Caco-2 (cell line): Measurements from ENCODE around the gene CLTC. TPM values are rescaled to one million over a fixed set of nuclear protein-coding genes. Genes with fewer than 3 reads are reported as not detected.

Source experiments
- BruUV-seq: library from RNA; stranded (reverse); fragments of 400-500 nt; replicated peaks from 2 replicates; lab custom pipeline; 2021; lab: Mats Ljungman, UMichigan
- CTCF ChIA-PET: fragments of 300-600 bp; sonication (Branson Sonifier 250); formaldehyde crosslinking; loops from one replicate; lab custom pipeline; 2022; ENCODE audit warnings: antibody characterized with exemption; lab: Charles Lee
- POLR2A ChIA-PET: fragments of 300-600 bp; sonication (Branson Sonifier 250); formaldehyde crosslinking; loops from one replicate; lab custom pipeline; 2022; ENCODE audit warnings: antibody characterized with exemption; lab: Charles Lee
- DNase-seq, 2 experiments: peaks; one replicate each; pipeline versions ENCODE4 v3.0.0 to v3.0.0-alpha.2; 2020 to 2022
- H3K27me3 ChIP-seq: replicated peaks from 2 replicates; pipeline ENCODE4 v1.6.0; 2011; ENCODE audit warnings: low read length; ENCODE audit not compliant: control insufficient read depth, insufficient read depth
- H3K36me3 ChIP-seq: 2 replicates; pipeline ENCODE4 v1.5.1; 2011; ENCODE audit warnings: low read length; ENCODE audit not compliant: control insufficient read depth, insufficient read depth
- H3K4me1 ChIP-seq: fragments of 250-450 bp; sonication (Bioruptor Pico); 2 replicates; pipeline ENCODE4 v1.5.1; 2020; ENCODE audit warnings: mild to moderate bottlenecking
- H3K4me3 ChIP-seq: 2 replicates; pipeline ENCODE4 v1.5.1; 2011; ENCODE audit warnings: low read depth, mild to moderate bottlenecking, control low read depth, low read length
- H3K9me3 ChIP-seq: fragments of 250-450 bp; sonication (Bioruptor Pico); 2 replicates; pipeline ENCODE4 v1.5.1; 2020; ENCODE audit warnings: mild to moderate bottlenecking, moderate library complexity
- H3K27ac Mint-ChIP-seq: one replicate; pipeline ENCODE4 v1.8.0; 2022; ENCODE audit warnings: mixed read lengths; ENCODE audit not compliant: unreplicated experiment
- H3K27me3 Mint-ChIP-seq: one replicate; pipeline ENCODE4 v1.8.0; 2022; ENCODE audit warnings: mixed read lengths; ENCODE audit not compliant: insufficient read depth, unreplicated experiment
- H3K36me3 Mint-ChIP-seq: one replicate; pipeline ENCODE4 v1.8.0; 2022; ENCODE audit warnings: mild to moderate bottlenecking, mixed read lengths; ENCODE audit not compliant: insufficient read depth, unreplicated experiment
- H3K4me1 Mint-ChIP-seq: one replicate; pipeline ENCODE4 v1.8.0; 2022; ENCODE audit warnings: low read depth, mixed read lengths; ENCODE audit not compliant: unreplicated experiment
- H3K4me3 Mint-ChIP-seq: one replicate; pipeline ENCODE4 v1.8.0; 2022; ENCODE audit warnings: mild to moderate bottlenecking, moderate library complexity, mixed read lengths; ENCODE audit not compliant: unreplicated experiment
- H3K9me3 Mint-ChIP-seq: one replicate; pipeline ENCODE4 v1.8.0; 2022; ENCODE audit warnings: mixed read lengths; ENCODE audit not compliant: unreplicated experiment
- CTCF ChIP-seq, 2 experiments: fragments of 200-600 bp in 1 of 2; IDR thresholded peaks; 1 replicate in 1 of 2; 2 replicates in 1 of 2; pipeline versions ENCODE4 v1.5.1 to v1.8.0; 2011 to 2022; ENCODE audit warnings: antibody characterized with exemption in 1 of 2, control low read depth in 1 of 2, inconsistent platforms in 1 of 2, low read depth in 1 of 2, low read length in 1 of 2, mild to moderate bottlenecking in 1 of 2, moderate library complexity in 1 of 2; ENCODE audit not compliant: insufficient read depth in 1 of 2, severe bottlenecking in 1 of 2, unreplicated experiment in 1 of 2
- intact Hi-C: fragments of 100-400 bp; cut with micrococcal nuclease; formaldehyde crosslinking; loops from one replicate; pipeline ENCODE4 v1.10.0; 2022; ENCODE audit not compliant: unreplicated experiment
- total RNA-seq: library from RNA; stranded (reverse); gene quantifications from 2 replicates; pipeline ENCODE4 v1.2.3, GENCODE V29; 2022

The CLTC gene
- total RNA-seq, 1 experiment from 2014 or later: 289 TPM

- peaks cover 41% of the 10 kb centered on the region for H3K36me3 Mint-ChIP-seq
- no TSS peak for BruUV-seq
- H3K4me1 Mint-ChIP-seq: peaks cover 23% of the 10 kb centered on the region
- Histone ChIP-seq H3K27me3 (no peaks in the 10 kb centered on the region), H3K4me3 (no peak overlapping the region), H3K36me3 (no peaks in the 10 kb centered on the region), H3K9me3 (no peaks in the 10 kb centered on the region), H3K4me1 (peaks cover 8% of the 10 kb centered on the region)
- intact Hi-C loops: loop anchor here (1.0 to 10.0 kb wide), 2 partner anchors 23 to 118 kb away; partner anchors contain the start of gene CLTC
- no peak for TF ChIP-seq CTCF (IDR thresholded peaks at IDR 0.05; ENCODE audit: insufficient read depth in 1 of 2, low read depth in 1 of 2, low read length in 1 of 2, severe bottlenecking in 1 of 2, unreplicated experiment in 1 of 2)
- POLR2A ChIA-PET: interaction anchor here (1.0 kb wide), 1 partner anchor 23 kb away, joined by 4 read pairs; the partner anchor contains the start of gene CLTC
- peak overlapping the region; percentile 48 for H3K27ac Mint-ChIP-seq
- CTCF ChIA-PET: interaction anchor here (0.6 to 1.2 kb wide), 2 partner anchors 11 to 323 kb away, joined by 3 to 4 read pairs; no protein-coding TSS in a partner anchor
- no peak for DNase-seq
- no peaks in the 10 kb centered on the region for H3K9me3 Mint-ChIP-seq
- no peak overlapping the region for H3K4me3 Mint-ChIP-seq
- H3K27me3 Mint-ChIP-seq: no peaks in the 10 kb centered on the region
Observed at GRCh38 chr17:59642565-59642964, 22.9 kb downstream of the CLTC start.

- BruUV-seq: no TSS peak
- Histone ChIP-seq H3K27me3 (no peaks in the 10 kb centered on the region), H3K4me1 (peaks cover 8% of the 10 kb centered on the region), H3K36me3 (no peaks in the 10 kb centered on the region), H3K4me3 (no peak overlapping the region), H3K9me3 (no peaks in the 10 kb centered on the region)
- ChIA-PET POLR2A (interaction anchor here (1.0 kb wide), 1 partner anchor 24 kb away, joined by 4 read pairs; the partner anchor contains the start of gene CLTC), CTCF (interaction anchor here (1.2 kb wide), 1 partner anchor 10 kb away, joined by 4 read pairs; no protein-coding TSS in a partner anchor)
- intact Hi-C loops: loop anchor here (10.0 kb wide), 1 partner anchor 119 kb away; no protein-coding TSS in a partner anchor
- DNase-seq: no peak
- Mint-ChIP-seq H3K27me3 (no peaks in the 10 kb centered on the region), H3K4me3 (no peak overlapping the region), H3K4me1 (peaks cover 23% of the 10 kb centered on the region), H3K36me3 (peaks cover 50% of the 10 kb centered on the region), H3K27ac (no peak overlapping the region), H3K9me3 (no peaks in the 10 kb centered on the region)
- TF ChIP-seq CTCF (IDR thresholded peaks at IDR 0.05; ENCODE audit: insufficient read depth in 1 of 2, low read depth in 1 of 2, low read length in 1 of 2, severe bottlenecking in 1 of 2, unreplicated experiment in 1 of 2): no peak
Observed at GRCh38 chr17:59643159-59644140, 23.8 kb downstream of the CLTC start.

GRCh38 chr17:59647288-59647687, 27.6 kb downstream of the CLTC start:
- ChIA-PET POLR2A (no interaction called here), CTCF (no interaction called here)
- intact Hi-C loops: loop anchor here (10.0 kb wide), 1 partner anchor 122 kb away; no protein-coding TSS in a partner anchor

More at GRCh38 chr17:59647288-59647687, 27.6 kb downstream of the CLTC start:
- BruUV-seq: no TSS peak
- no peaks in the 10 kb centered on the region for H3K9me3 Mint-ChIP-seq
- Histone ChIP-seq H3K36me3 (peaks cover under 1% of the 10 kb centered on the region), H3K4me3 (no peak overlapping the region), H3K4me1 (peaks cover 4% of the 10 kb centered on the region), H3K27me3 (no peaks in the 10 kb centered on the region), H3K9me3 (no peaks in the 10 kb centered on the region)
- H3K36me3 Mint-ChIP-seq: peaks cover 78% of the 10 kb centered on the region
- no peaks in the 10 kb centered on the region for H3K27me3 Mint-ChIP-seq
- H3K4me1 Mint-ChIP-seq: peaks cover 10% of the 10 kb centered on the region
- DNase-seq: no peak
- TF ChIP-seq CTCF (IDR thresholded peaks at IDR 0.05; ENCODE audit: insufficient read depth in 1 of 2, low read depth in 1 of 2, low read length in 1 of 2, severe bottlenecking in 1 of 2, unreplicated experiment in 1 of 2): no peak
- no peak overlapping the region for H3K4me3 Mint-ChIP-seq
- H3K27ac Mint-ChIP-seq: no peak overlapping the region
